Psoas muscle (tissue), 8 donors: ENCODE results near the gene IL19. TPM values are rescaled to one million over a fixed set of nuclear protein-coding genes. Genes with fewer than 3 reads are reported as not detected.
A peak's percentile ranks its signal among the peaks of the same experiment; 100 is the strongest.

Experiments used
- ATAC-seq, 4 donors: fragments of 200-7000 bp; cut with Tn5 transposase; one replicate each; pipeline ENCODE4 v1.9.1; 2020; ENCODE audit warnings: moderate library complexity in 3 of 4, mild to moderate bottlenecking in 2 of 4
- DNase-seq, 2 donors: peaks; one replicate each; pipeline ENCODE4 v3.0.0-alpha.2; 2020
- H3K27ac ChIP-seq: fragments of 200-600 bp; one replicate; pipeline ENCODE4 v1.8.0; 2022
- H3K27me3 ChIP-seq, 3 donors: fragments of 200-600 bp in 1 of 3; one replicate each; pipeline versions ENCODE4 v1.6.1 to v1.8.0; 2013 to 2022; ENCODE audit warnings: low read length in 2 of 3, mild to moderate bottlenecking in 2 of 3, moderate library complexity in 1 of 3; ENCODE audit not compliant: insufficient read depth in 3 of 3
- H3K36me3 ChIP-seq, 2 donors: fragments of 200-600 bp in 1 of 2; one replicate each; pipeline versions ENCODE4 v1.6.1 to v1.8.0; 2013 to 2022; ENCODE audit warnings: low read depth in 1 of 2, mild to moderate bottlenecking in 1 of 2, moderate library complexity in 1 of 2; ENCODE audit not compliant: insufficient read depth in 1 of 2
- H3K4me1 ChIP-seq: fragments of 200-600 bp; one replicate; pipeline ENCODE4 v1.8.0; 2022
- H3K4me3 ChIP-seq: fragments of 200-600 bp; one replicate; pipeline ENCODE4 v1.8.0; 2022; ENCODE audit warnings: mild to moderate bottlenecking
- H3K9me3 ChIP-seq: fragments of 200-600 bp; one replicate; pipeline ENCODE4 v1.8.0; 2022
- CTCF ChIP-seq: fragments of 200-600 bp; IDR thresholded peaks from one replicate; pipeline ENCODE4 v1.8.0; 2022; ENCODE audit warnings: antibody characterized with exemption
- WGBS, 3 donors: extraction: QIAGEN DNeasy Blood & Tissue Kit; methylation state at CpG; one replicate each; pipeline versions ENCODE4 v1.1.6 to v1.1.7; 2013; 5-methylcytosine and 5-hydroxymethylcytosine counted together
- intact Hi-C, 2 donors: fragments of 100-400 bp; cut with DNase I; formaldehyde crosslinking; loops; one replicate each; pipeline versions ENCODE4 v1.11.0 to v1.14.2; 2022
- polyA plus RNA-seq, 3 donors: library from polyadenylated mRNA; stranded (reverse); fragments of 200-250 nt; gene quantifications; one replicate each; pipeline ENCODE4 v1.2.3, GENCODE V29; 2013
- total RNA-seq, 4 donors: library from RNA; stranded (reverse); fragmentation: NEBNext Ultra II Directional in 2 of 4; extraction: Animal tissue kit (Norgen Biotek cat#: 25700) in 2 of 4; gene quantifications; one replicate each; pipeline versions ENCODE4 v1.2.1 to v1.2.4, GENCODE V29; 2021 to 2023
- donor health status: healthy with polysubstance abuse.
- donor health status: DM: no; HTN: no; CAD: no; lungs with moderate emphysema.
- donor health status: Bipolar disorder and iron deficiency.
- donor health status: healthy.
- donor health status: DM: yes; HTN: yes; CAD: no.
- donor health status: DM: no; HTN: no; CAD: no.
- donor health status: DM: no; HTN: no; CAD: no.
- donor health status: DM: yes; HTN: yes; CAD: no.

Gene IL19
- total and polyA plus RNA-seq, 7 donors = not detected

- Histone ChIP-seq H3K9me3 (peaks cover 3% of the 10 kb centered on the region), H3K4me1 (no peaks in the 10 kb centered on the region), H3K4me3 (no peak overlapping the region), H3K27me3 (no peaks in the 10 kb centered on the region), H3K36me3 (no peaks in the 10 kb centered on the region), H3K27ac (no peak overlapping the region)
- TF ChIP-seq CTCF = no peak
- 75 to 76% (median 76%) methylated on average over 3 of the region's 3 CpGs for whole genome bisulfite sequencing, 3 donors
- intact Hi-C loops = no loop called here
- ATAC-seq = no peak
- DNase-seq = no peak
Measured at GRCh38 chr1:206854401-206855129, 84.0 kb downstream of the IL19 start.

GRCh38 chr1:206855859-206856258 is 85.3 kb downstream of the IL19 start:
- ATAC-seq (no peak), DNase-seq (no peak)
- H3K4me3 ChIP-seq = no peak overlapping the region
- peaks cover 0 to under 1% (median 0%) of the 10 kb centered on the region in 3 donors for H3K27me3 ChIP-seq
- intact Hi-C loops = no loop called here
- WGBS, 3 donors = 88 to 92% (median 88%) methylated on average over 2 of the region's 2 CpGs
- peaks cover 3% of the 10 kb centered on the region for H3K9me3 ChIP-seq
- TF ChIP-seq CTCF = no peak
- H3K4me1 ChIP-seq = no peaks in the 10 kb centered on the region
- no peaks in the 10 kb centered on the region for H3K36me3 ChIP-seq
- no peak overlapping the region for H3K27ac ChIP-seq

GRCh38 chr1:206856674-206857464 is 86.3 kb downstream of the IL19 start:
- WGBS, 3 donors = 86 to 91% (median 89%) methylated on average over 5 of the region's 5 CpGs

GRCh38 chr1:206859082-206859521 is 88.5 kb downstream of the IL19 start:
- ATAC-seq = no peak
- intact Hi-C loops = no loop called here
- Histone ChIP-seq H3K27me3 (peaks cover 0 to 5% (median 0%) of the 10 kb centered on the region in 3 donors), H3K36me3 (no peaks in the 10 kb centered on the region), H3K4me3 (no peak overlapping the region), H3K27ac (no peak overlapping the region), H3K4me1 (no peaks in the 10 kb centered on the region), H3K9me3 (no peaks in the 10 kb centered on the region)
- WGBS, 3 donors = 49 to 67% (median 62%) methylated on average over 5 of the region's 5 CpGs
- TF ChIP-seq CTCF = no peak
- no peak for DNase-seq

More at GRCh38 chr1:206856674-206857464, 86.3 kb downstream of the IL19 start:
- no peak for DNase-seq
- ATAC-seq = no peak
- H3K27ac ChIP-seq = no peak overlapping the region
- H3K9me3 ChIP-seq = peaks cover 3% of the 10 kb centered on the region
- H3K4me1 ChIP-seq = no peaks in the 10 kb centered on the region
- H3K27me3 ChIP-seq = peaks cover 0 to 5% (median 0%) of the 10 kb centered on the region in 3 donors
- H3K36me3 ChIP-seq = no peaks in the 10 kb centered on the region
- peak; percentile 4 for TF ChIP-seq CTCF
- intact Hi-C loops = no loop called here
- H3K4me3 ChIP-seq = no peak overlapping the region
